K562 (cell line): Measurements from ENCODE around the gene GNG14.

Experiments
- HDAC8 ChIP-seq: fragments of 450-650 bp; IDR thresholded peaks from 2 replicates; pipeline ENCODE4 v1.6.1; 2016; ENCODE audit warnings: mild to moderate bottlenecking, missing genetic modification characterization, moderate library complexity, missing compliant biosample characterization
- KAT7 ChIP-seq: sonication (generic); formaldehyde crosslinking; IDR thresholded peaks from 2 replicates; pipeline ENCODE4 v1.8.0; 2022; ENCODE audit warnings: missing genetic modification reagents, mild to moderate bottlenecking, borderline replicate concordance
- POLR2AphosphoS5 ChIP-seq: IDR thresholded peaks from 2 replicates; pipeline ENCODE4 v1.6.1; 2011; ENCODE audit warnings: mild to moderate bottlenecking, low read depth, low read length, moderate library complexity; ENCODE audit not compliant: control insufficient read depth, insufficient read depth
- ZNF3 ChIP-seq: fragments of 250-450 bp; sonication (Bioruptor Pico); IDR thresholded peaks from 2 replicates; pipeline ENCODE4 v1.5.0; 2021; ENCODE audit warnings: mild to moderate bottlenecking, moderate library complexity
- ZNF699 ChIP-seq: fragments of 250-450 bp; sonication (Bioruptor Pico); IDR thresholded peaks from 2 replicates; pipeline ENCODE4 v1.8.0; 2021; ENCODE audit warnings: mild to moderate bottlenecking, moderate library complexity; ENCODE audit not compliant: insufficient replicate concordance
- ZNF780A ChIP-seq: fragments of 250-450 bp; sonication (Bioruptor Pico); IDR thresholded peaks from 2 replicates; pipeline ENCODE4 v1.5.0; 2021; ENCODE audit warnings: mild to moderate bottlenecking
- TF ChIP-seq, protein P1 (sequence below): fragments of 250-450 bp; sonication (Bioruptor Pico); IDR thresholded peaks from 2 replicates; pipeline ENCODE4 v1.5.0; 2021
- TF ChIP-seq, protein P2 (sequence below), 3 experiments: IDR thresholded peaks in 2 of 3; conservative IDR thresholded peaks in 1 of 3; 2 replicates each; pipeline ENCODE4 v1.5.1; 2011 to 2012; ENCODE audit warnings: low read length in 3 of 3, mild to moderate bottlenecking in 3 of 3, control low read depth in 2 of 3, improper control_type of control experiment in 1 of 3, inconsistent platforms in 1 of 3, low read depth in 1 of 3, mixed read lengths in 1 of 3, moderate library complexity in 1 of 3; ENCODE audit not compliant: insufficient read depth in 2 of 3
- TF ChIP-seq, protein P3 (sequence below), 2 experiments: fragments of 450-650 bp in 1 of 2; sonication (generic) in 1 of 2; formaldehyde crosslinking in 1 of 2; IDR thresholded peaks in 1 of 2; conservative IDR thresholded peaks in 1 of 2; 2 replicates each; pipeline versions ENCODE4 v1.6.1 to v1.8.1; 2016 to 2023; ENCODE audit warnings: mild to moderate bottlenecking in 2 of 2, moderate library complexity in 2 of 2, inconsistent platforms in 1 of 2, missing genetic modification reagents in 1 of 2
- TF ChIP-seq, protein P4 (sequence below): sonication (generic); formaldehyde crosslinking; IDR thresholded peaks from 2 replicates; pipeline ENCODE4 v1.9.0; 2022; ENCODE audit warnings: mild to moderate bottlenecking, missing genetic modification reagents

DNA sequence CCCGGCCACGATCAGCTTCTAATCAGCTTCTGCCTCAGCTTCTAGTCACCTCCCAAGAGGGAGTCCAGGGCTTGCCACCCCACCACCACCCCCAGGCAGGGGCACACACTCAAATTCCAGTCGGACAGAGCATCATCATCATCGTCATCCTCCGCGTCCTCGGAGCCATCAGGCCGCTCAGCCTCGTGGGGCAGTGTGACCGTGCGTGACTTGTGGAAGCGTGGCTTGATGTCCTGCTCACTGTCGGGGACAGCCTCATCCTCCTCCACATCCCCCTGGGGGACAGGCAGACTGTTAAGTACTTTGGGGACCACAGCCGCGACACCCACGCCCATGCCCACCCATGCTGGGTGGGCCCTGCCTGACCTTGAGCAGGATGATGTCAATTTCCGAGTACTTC lies 23.4 kb downstream of the GNG14 start:
- TF ChIP-seq, protein P1, sequence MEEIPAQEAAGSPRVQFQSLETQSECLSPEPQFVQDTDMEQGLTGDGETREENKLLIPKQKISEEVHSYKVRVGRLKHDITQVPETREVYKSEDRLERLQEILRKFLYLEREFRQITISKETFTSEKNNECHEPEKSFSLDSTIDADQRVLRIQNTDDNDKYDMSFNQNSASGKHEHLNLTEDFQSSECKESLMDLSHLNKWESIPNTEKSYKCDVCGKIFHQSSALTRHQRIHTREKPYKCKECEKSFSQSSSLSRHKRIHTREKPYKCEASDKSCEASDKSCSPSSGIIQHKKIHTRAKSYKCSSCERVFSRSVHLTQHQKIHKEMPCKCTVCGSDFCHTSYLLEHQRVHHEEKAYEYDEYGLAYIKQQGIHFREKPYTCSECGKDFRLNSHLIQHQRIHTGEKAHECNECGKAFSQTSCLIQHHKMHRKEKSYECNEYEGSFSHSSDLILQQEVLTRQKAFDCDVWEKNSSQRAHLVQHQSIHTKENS = no peak
- TF ChIP-seq ZNF3 (CRISPR knock-in tag) (no peak), POLR2AphosphoS5 (no peak), ZNF699 (CRISPR knock-in tag) (no peak), HDAC8 (tag) (no peak), KAT7 (CRISPR knock-in tag) (no peak), ZNF780A (CRISPR knock-in tag) (no peak)
- TF ChIP-seq, protein P2, sequence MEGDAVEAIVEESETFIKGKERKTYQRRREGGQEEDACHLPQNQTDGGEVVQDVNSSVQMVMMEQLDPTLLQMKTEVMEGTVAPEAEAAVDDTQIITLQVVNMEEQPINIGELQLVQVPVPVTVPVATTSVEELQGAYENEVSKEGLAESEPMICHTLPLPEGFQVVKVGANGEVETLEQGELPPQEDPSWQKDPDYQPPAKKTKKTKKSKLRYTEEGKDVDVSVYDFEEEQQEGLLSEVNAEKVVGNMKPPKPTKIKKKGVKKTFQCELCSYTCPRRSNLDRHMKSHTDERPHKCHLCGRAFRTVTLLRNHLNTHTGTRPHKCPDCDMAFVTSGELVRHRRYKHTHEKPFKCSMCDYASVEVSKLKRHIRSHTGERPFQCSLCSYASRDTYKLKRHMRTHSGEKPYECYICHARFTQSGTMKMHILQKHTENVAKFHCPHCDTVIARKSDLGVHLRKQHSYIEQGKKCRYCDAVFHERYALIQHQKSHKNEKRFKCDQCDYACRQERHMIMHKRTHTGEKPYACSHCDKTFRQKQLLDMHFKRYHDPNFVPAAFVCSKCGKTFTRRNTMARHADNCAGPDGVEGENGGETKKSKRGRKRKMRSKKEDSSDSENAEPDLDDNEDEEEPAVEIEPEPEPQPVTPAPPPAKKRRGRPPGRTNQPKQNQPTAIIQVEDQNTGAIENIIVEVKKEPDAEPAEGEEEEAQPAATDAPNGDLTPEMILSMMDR (IDR thresholded peaks at IDR 0.05 in 2 of 3, conservative IDR thresholded peaks at IDR 0.05 in 1 of 3; ENCODE audit: insufficient read depth in 2 of 3, low read depth in 1 of 3, low read length in 3 of 3) = no peak
- TF ChIP-seq, protein P3, sequence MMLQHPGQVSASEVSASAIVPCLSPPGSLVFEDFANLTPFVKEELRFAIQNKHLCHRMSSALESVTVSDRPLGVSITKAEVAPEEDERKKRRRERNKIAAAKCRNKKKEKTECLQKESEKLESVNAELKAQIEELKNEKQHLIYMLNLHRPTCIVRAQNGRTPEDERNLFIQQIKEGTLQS (IDR thresholded peaks at IDR 0.05) = no peak
- TF ChIP-seq, protein P3 (CRISPR knock-in tag; conservative IDR thresholded peaks at IDR 0.05) = no peak
- TF ChIP-seq, protein P4, sequence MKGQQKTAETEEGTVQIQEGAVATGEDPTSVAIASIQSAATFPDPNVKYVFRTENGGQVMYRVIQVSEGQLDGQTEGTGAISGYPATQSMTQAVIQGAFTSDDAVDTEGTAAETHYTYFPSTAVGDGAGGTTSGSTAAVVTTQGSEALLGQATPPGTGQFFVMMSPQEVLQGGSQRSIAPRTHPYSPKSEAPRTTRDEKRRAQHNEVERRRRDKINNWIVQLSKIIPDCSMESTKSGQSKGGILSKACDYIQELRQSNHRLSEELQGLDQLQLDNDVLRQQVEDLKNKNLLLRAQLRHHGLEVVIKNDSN = no peak
